Activated naive CD8-positive, alpha-beta T cell (primary cell): ENCODE data around the gene PON1.

ENCODE experiments used
- H3K27ac Mint-ChIP-seq: one replicate; pipeline ENCODE4 v1.8.0; 2021; ENCODE audit warnings: mixed read lengths
- H3K27me3 Mint-ChIP-seq: one replicate; pipeline ENCODE4 v1.8.0; 2021; ENCODE audit warnings: mixed read lengths
- H3K36me3 Mint-ChIP-seq: one replicate; pipeline ENCODE4 v1.8.0; 2021; ENCODE audit warnings: mixed read lengths
- H3K4me1 Mint-ChIP-seq: one replicate; pipeline ENCODE4 v1.8.0; 2021; ENCODE audit warnings: low read depth, mixed read lengths
- H3K4me3 Mint-ChIP-seq: one replicate; pipeline ENCODE4 v1.8.0; 2021; ENCODE audit warnings: mild to moderate bottlenecking, mixed read lengths
- H3K9me3 Mint-ChIP-seq: one replicate; pipeline ENCODE4 v1.8.0; 2021; ENCODE audit warnings: low read depth, mixed read lengths

Gene PON1

GRCh38 chr7:95255691-95256090, 68.6 kb downstream of the PON1 start:
- H3K4me1 Mint-ChIP-seq, result no peaks in the 10 kb centered on the region
- H3K9me3 Mint-ChIP-seq, result no peaks in the 10 kb centered on the region
- H3K27me3 Mint-ChIP-seq, result peaks cover 3% of the 10 kb centered on the region
- H3K4me3 Mint-ChIP-seq, result no peak overlapping the region
- no peaks in the 10 kb centered on the region for H3K36me3 Mint-ChIP-seq
- no peak overlapping the region for H3K27ac Mint-ChIP-seq

- H3K9me3 Mint-ChIP-seq, result no peaks in the 10 kb centered on the region
- H3K36me3 Mint-ChIP-seq, result no peaks in the 10 kb centered on the region
- H3K27ac Mint-ChIP-seq, result no peak overlapping the region
- peaks cover 3% of the 10 kb centered on the region for H3K27me3 Mint-ChIP-seq
- H3K4me3 Mint-ChIP-seq, result no peak overlapping the region
- no peaks in the 10 kb centered on the region for H3K4me1 Mint-ChIP-seq
These were observed 70.3 kb downstream of the PON1 start for GRCh38 chr7:95253986-95254385.

- no peak overlapping the region for H3K4me3 Mint-ChIP-seq
- H3K9me3 Mint-ChIP-seq, result no peaks in the 10 kb centered on the region
These were observed 72.4 kb downstream of the PON1 start for GRCh38 chr7:95251966-95252365.

GRCh38 chr7:95250571-95250970, 73.8 kb downstream of the PON1 start:
- Mint-ChIP-seq H3K4me1 (no peaks in the 10 kb centered on the region), H3K27me3 (peaks cover 3% of the 10 kb centered on the region), H3K27ac (no peak overlapping the region), H3K4me3 (no peak overlapping the region), H3K36me3 (no peaks in the 10 kb centered on the region), H3K9me3 (no peaks in the 10 kb centered on the region)

More at GRCh38 chr7:95251966-95252365, 72.4 kb downstream of the PON1 start:
- H3K4me1 Mint-ChIP-seq, result no peaks in the 10 kb centered on the region
- no peaks in the 10 kb centered on the region for H3K36me3 Mint-ChIP-seq
- H3K27me3 Mint-ChIP-seq, result peaks cover 3% of the 10 kb centered on the region
- no peak overlapping the region for H3K27ac Mint-ChIP-seq
